Gastroesophageal sphincter (tissue), 3 donors: ENCODE data around the gene BLTP3B.

Experiments used
- CTCF ChIP-seq, 4 experiments: fragments of 200-600 bp in 2 of 4; fragments of 450-650 bp in 2 of 4; sonication (generic) in 1 of 4; IDR thresholded peaks; one replicate each; pipeline ENCODE4 v1.5.1; 2017 to 2019; ENCODE audit warnings: antibody characterized with exemption in 4 of 4, mild to moderate bottlenecking in 2 of 4, moderate library complexity in 2 of 4
- EP300 ChIP-seq: sonication (generic); formaldehyde crosslinking; IDR thresholded peaks from one replicate; pipeline ENCODE4 v1.6.1; 2017; ENCODE audit warnings: antibody characterized with exemption, mild to moderate bottlenecking

GRCh38 chr12:100101000-100101399 lies 41.7 kb downstream of the BLTP3B start:
- TF ChIP-seq CTCF (IDR thresholded peaks at IDR 0.05) (no peak), EP300 (no peak)
